Spinal cord (tissue), 10 donors: ENCODE measurements around the gene ZNF783. TPM values are rescaled to one million over a fixed set of nuclear protein-coding genes. Genes with fewer than 3 reads are reported as not detected.

Source experiments
- DNase-seq, 6 donors: peaks; one replicate each; pipeline versions ENCODE4 v3.0.0 to v3.0.0-alpha.2; 2013 to 2015; ENCODE audit warnings: low spot score in 6 of 6, low read depth in 4 of 6
- H3K27ac ChIP-seq: one replicate; pipeline ENCODE4 v1.5.1; 2013; ENCODE audit warnings: low read depth, low read length, control low read depth
- H3K27me3 ChIP-seq: one replicate; pipeline ENCODE4 v1.6.1; 2013; ENCODE audit warnings: low read length; ENCODE audit not compliant: control insufficient read depth, insufficient read depth
- H3K36me3 ChIP-seq: one replicate; pipeline ENCODE4 v1.6.1; 2013; ENCODE audit warnings: low read length; ENCODE audit not compliant: control insufficient read depth, insufficient read depth
- H3K4me1 ChIP-seq: one replicate; pipeline ENCODE4 v1.6.1; 2013; ENCODE audit warnings: low read length; ENCODE audit not compliant: control insufficient read depth, insufficient read depth
- H3K4me3 ChIP-seq: one replicate; pipeline ENCODE4 v1.5.1; 2013; ENCODE audit warnings: low read depth, low read length, control low read depth
- H3K9me3 ChIP-seq: one replicate; pipeline ENCODE4 v1.6.1; 2013; ENCODE audit warnings: low read length; ENCODE audit not compliant: control insufficient read depth, insufficient read depth
- WGBS: methylation state at CpG from one replicate; pipeline ENCODE4 v1.1.5; 2013; ENCODE audit warnings: missing lambda C conversion rate; ENCODE audit not compliant: insufficient coverage; 5-methylcytosine and 5-hydroxymethylcytosine counted together
- polyA plus RNA-seq, 2 donors: library from polyadenylated mRNA; unstranded; fragments of 120-200 nt; gene quantifications; one replicate each; pipeline ENCODE4 v1.2.1, GENCODE V29; 2013; ENCODE audit not compliant: insufficient read length in 2 of 2
- total RNA-seq, 2 donors: library from RNA; depleted of rRNA in 1 of 2; stranded (reverse); fragments of 120-200 nt in 1 of 2; fragments of >200 nt in 1 of 2; gene quantifications; one replicate each; pipeline versions ENCODE4 v1.2.3 to v1.2.4, GENCODE V29; 2013 to 2014
- donor health status: healthy.

ZNF783 gene
- total and polyA plus RNA-seq, 4 donors, result 7.8 to 26.6 (median 19.3) TPM

- Histone ChIP-seq H3K9me3 (no peaks in the 10 kb centered on the region), H3K4me3 (no peak overlapping the region), H3K27ac (no peak overlapping the region), H3K36me3 (peaks cover 63% of the 10 kb centered on the region), H3K27me3 (no peaks in the 10 kb centered on the region), H3K4me1 (no peaks in the 10 kb centered on the region)
- DNase-seq, result no peak
- 97% methylated on average over 55 of the region's 55 CpGs for WGBS
These were observed 32.9 kb downstream of the ZNF783 start for GRCh38 chr7:149294634-149295480.

- H3K4me3 ChIP-seq, result no peak overlapping the region
- WGBS, result 89% methylated on average over 6 of the region's 6 CpGs
- no peak overlapping the region for H3K27ac ChIP-seq
- H3K4me1 ChIP-seq, result no peaks in the 10 kb centered on the region
- peaks cover 59% of the 10 kb centered on the region for H3K36me3 ChIP-seq
- DNase-seq, result no peak
- H3K9me3 ChIP-seq, result no peaks in the 10 kb centered on the region
- H3K27me3 ChIP-seq, result no peaks in the 10 kb centered on the region
These were observed 33.5 kb downstream of the ZNF783 start for GRCh38 chr7:149295481-149295850.

- no peaks in the 10 kb centered on the region for H3K9me3 ChIP-seq
- DNase-seq, result no peak
- H3K4me1 ChIP-seq, result no peaks in the 10 kb centered on the region
- no peaks in the 10 kb centered on the region for H3K27me3 ChIP-seq
- 98% methylated on average over 4 of the region's 4 CpGs for WGBS
- no peak overlapping the region for H3K4me3 ChIP-seq
- H3K27ac ChIP-seq, result no peak overlapping the region
- H3K36me3 ChIP-seq, result peaks cover 51% of the 10 kb centered on the region
These were observed 34.4 kb downstream of the ZNF783 start for GRCh38 chr7:149296368-149296767.

GRCh38 chr7:149297034-149297755 lies 35.2 kb downstream of the ZNF783 start:
- Histone ChIP-seq H3K27me3 (no peaks in the 10 kb centered on the region), H3K27ac (no peak overlapping the region), H3K36me3 (peaks cover 45% of the 10 kb centered on the region), H3K4me1 (no peaks in the 10 kb centered on the region), H3K9me3 (no peaks in the 10 kb centered on the region), H3K4me3 (no peak overlapping the region)
- DNase-seq, result no peak
- 81% methylated on average over 3 of the region's 5 CpGs for WGBS

- no peak overlapping the region for H3K27ac ChIP-seq
- no peaks in the 10 kb centered on the region for H3K4me1 ChIP-seq
- 83% methylated on average over 2 of the region's 8 CpGs for WGBS
These were observed 38.8 kb downstream of the ZNF783 start for GRCh38 chr7:149300620-149301285.

GRCh38 chr7:149302222-149302621 lies 40.2 kb downstream of the ZNF783 start:
- Histone ChIP-seq H3K36me3 (no peaks in the 10 kb centered on the region), H3K27me3 (no peaks in the 10 kb centered on the region), H3K4me1 (no peaks in the 10 kb centered on the region), H3K4me3 (no peak overlapping the region), H3K9me3 (no peaks in the 10 kb centered on the region), H3K27ac (no peak overlapping the region)
- DNase-seq, result no peak
- 95% methylated on average over 12 of the region's 12 CpGs for WGBS

More at GRCh38 chr7:149300620-149301285, 38.8 kb downstream of the ZNF783 start:
- no peak for DNase-seq
- H3K27me3 ChIP-seq, result no peaks in the 10 kb centered on the region
- H3K9me3 ChIP-seq, result no peaks in the 10 kb centered on the region
- peaks cover 10% of the 10 kb centered on the region for H3K36me3 ChIP-seq
- H3K4me3 ChIP-seq, result no peak overlapping the region

GRCh38 chr7:149302865-149303264 lies 40.9 kb downstream of the ZNF783 start:
- H3K27me3 ChIP-seq, result no peaks in the 10 kb centered on the region
- WGBS, result 100% methylated on average over 1 of the region's 2 CpGs

GRCh38 chr7:149304006-149304405 lies 42.0 kb downstream of the ZNF783 start:
- WGBS, result 97% methylated on average over 6 of the region's 7 CpGs
- H3K9me3 ChIP-seq, result no peaks in the 10 kb centered on the region

More at GRCh38 chr7:149302865-149303264, 40.9 kb downstream of the ZNF783 start:
- H3K9me3 ChIP-seq, result no peaks in the 10 kb centered on the region
- DNase-seq, result no peak
- H3K27ac ChIP-seq, result no peak overlapping the region
- no peaks in the 10 kb centered on the region for H3K4me1 ChIP-seq
- H3K36me3 ChIP-seq, result no peaks in the 10 kb centered on the region
- H3K4me3 ChIP-seq, result no peak overlapping the region

GRCh38 chr7:149306854-149307253 lies 44.9 kb downstream of the ZNF783 start:
- Histone ChIP-seq H3K27me3 (no peaks in the 10 kb centered on the region), H3K4me1 (no peaks in the 10 kb centered on the region), H3K36me3 (no peaks in the 10 kb centered on the region), H3K27ac (no peak overlapping the region), H3K4me3 (no peak overlapping the region), H3K9me3 (no peaks in the 10 kb centered on the region)
- DNase-seq, result no peak
- no CpG with 5 or more reads among the region's 4 CpGs for WGBS

More at GRCh38 chr7:149304006-149304405, 42.0 kb downstream of the ZNF783 start:
- no peaks in the 10 kb centered on the region for H3K27me3 ChIP-seq
- H3K36me3 ChIP-seq, result no peaks in the 10 kb centered on the region
- no peak overlapping the region for H3K4me3 ChIP-seq
- no peak overlapping the region for H3K27ac ChIP-seq
- DNase-seq, result no peak
- no peaks in the 10 kb centered on the region for H3K4me1 ChIP-seq
